BJ (cell line): ENCODE data around the gene PHF24. TPM values are rescaled to one million over a fixed set of nuclear protein-coding genes. Genes with fewer than 3 reads are reported as not detected.

Source experiments
- CTCF ChIA-PET: fragments of 350-600 bp; formaldehyde crosslinking; extraction: SDS; loops from one replicate; lab custom pipeline; 2021; ENCODE audit warnings: antibody characterized with exemption, inconsistent platforms; lab: Yijun Ruan, JAX
- POLR2A ChIA-PET: fragments of 300-600 bp; sonication (Branson Sonifier 250); formaldehyde crosslinking; extraction: SDS; loops from one replicate; lab custom pipeline; 2021; ENCODE audit warnings: antibody characterized with exemption; lab: Charles Lee
- DNase-seq: peaks from one replicate; pipeline ENCODE4 v3.0.0-alpha.2; 2011; ENCODE audit warnings: low read depth
- H3K27me3 ChIP-seq: 2 replicates; pipeline ENCODE4 v1.6.0; 2011; ENCODE audit warnings: low read length; ENCODE audit not compliant: control insufficient read depth, insufficient read depth
- H3K36me3 ChIP-seq: 2 replicates; pipeline ENCODE4 v1.5.1; 2011; ENCODE audit warnings: low read length; ENCODE audit not compliant: control insufficient read depth, insufficient read depth
- H3K4me3 ChIP-seq: 2 replicates; pipeline ENCODE4 v1.5.1; 2011; ENCODE audit warnings: low read depth, mild to moderate bottlenecking, control low read depth, low read length
- CTCF ChIP-seq: IDR thresholded peaks from 2 replicates; pipeline ENCODE4 v1.5.1; 2011; ENCODE audit warnings: low read depth, mild to moderate bottlenecking, control low read depth, inconsistent platforms, low read length, moderate library complexity; ENCODE audit not compliant: insufficient read depth
- polyA plus RNA-seq: library from polyadenylated mRNA; depleted of rRNA; stranded (reverse); fragments of >200 nt; gene quantifications from 2 replicates; pipeline ENCODE4 v1.2.3, GENCODE V29; 2011

Gene PHF24
- polyA plus RNA-seq, 1 experiment = 0.09 TPM

GRCh38 chr9:34982361-34982760 lies 24.3 kb downstream of the PHF24 start:
- ChIA-PET POLR2A (no interaction called here), CTCF (interaction anchor here (0.6 to 2.6 kb wide), 4 partner anchors 10 to 114 kb away, joined by 3 to 8 read pairs (median 5); partner anchors contain the start of gene PIGO)
- Histone ChIP-seq H3K4me3 (no peak overlapping the region), H3K27me3 (no peaks in the 10 kb centered on the region; the same call in none of the 2 replicates), H3K36me3 (no peaks in the 10 kb centered on the region)
- DNase-seq = no peak
- no peak for TF ChIP-seq CTCF

GRCh38 chr9:34983209-34983608 lies 25.1 kb downstream of the PHF24 start:
- POLR2A ChIA-PET = no interaction called here
- H3K36me3 ChIP-seq = no peaks in the 10 kb centered on the region
- no peak for DNase-seq
- no peak for TF ChIP-seq CTCF
- CTCF ChIA-PET = interaction anchor here (2.6 to 2.7 kb wide), 2 partner anchors 11 to 84 kb away, joined by 7 to 26 read pairs; no protein-coding TSS in a partner anchor
- H3K4me3 ChIP-seq = no peak overlapping the region
- H3K27me3 ChIP-seq = no peaks in the 10 kb centered on the region; the same call in none of the 2 replicates

GRCh38 chr9:34984049-34984448 lies 26.0 kb downstream of the PHF24 start:
- no peak for DNase-seq
- Histone ChIP-seq H3K4me3 (no peak overlapping the region), H3K27me3 (no peaks in the 10 kb centered on the region; the same call in none of the 2 replicates), H3K36me3 (no peaks in the 10 kb centered on the region)
- CTCF ChIA-PET = interaction anchor here (1.0 to 2.7 kb wide), 8 partner anchors 11 to 113 kb away, joined by 3 to 26 read pairs (median 4); partner anchors contain the start of gene PIGO
- TF ChIP-seq CTCF = no peak
- POLR2A ChIA-PET = no interaction called here

GRCh38 chr9:34985311-34985899 lies 27.3 kb downstream of the PHF24 start:
- no peak overlapping the region for H3K4me3 ChIP-seq
- no peak for DNase-seq
- ChIA-PET POLR2A (no interaction called here), CTCF (interaction anchor here (0.6 to 2.7 kb wide), 14 partner anchors 9 to 285 kb away, joined by 3 to 26 read pairs (median 4); no protein-coding TSS in a partner anchor)
- peak; percentile 86 for TF ChIP-seq CTCF
- H3K27me3 ChIP-seq = no peaks in the 10 kb centered on the region; the same call in none of the 2 replicates
- H3K36me3 ChIP-seq = no peaks in the 10 kb centered on the region

GRCh38 chr9:34986540-34987047 lies 28.5 kb downstream of the PHF24 start:
- ChIA-PET CTCF (no interaction called here), POLR2A (no interaction called here)
- no peaks in the 10 kb centered on the region; the same call in 1 of the 2 replicates for H3K27me3 ChIP-seq
- no peak for TF ChIP-seq CTCF
- no peaks in the 10 kb centered on the region for H3K36me3 ChIP-seq
- DNase-seq = no peak
- H3K4me3 ChIP-seq = no peak overlapping the region
